ENCODE results near the gene AASS. TPM values are rescaled to one million over a fixed set of nuclear protein-coding genes. Genes with fewer than 3 reads are reported as not detected.

Gene AASS
- total and polyA plus RNA-seq, 2 of the 8 experiments (the other 6 are each of a cell fraction or from before 2014, with no cell fraction given) = 203 to 394 TPM

DNA sequence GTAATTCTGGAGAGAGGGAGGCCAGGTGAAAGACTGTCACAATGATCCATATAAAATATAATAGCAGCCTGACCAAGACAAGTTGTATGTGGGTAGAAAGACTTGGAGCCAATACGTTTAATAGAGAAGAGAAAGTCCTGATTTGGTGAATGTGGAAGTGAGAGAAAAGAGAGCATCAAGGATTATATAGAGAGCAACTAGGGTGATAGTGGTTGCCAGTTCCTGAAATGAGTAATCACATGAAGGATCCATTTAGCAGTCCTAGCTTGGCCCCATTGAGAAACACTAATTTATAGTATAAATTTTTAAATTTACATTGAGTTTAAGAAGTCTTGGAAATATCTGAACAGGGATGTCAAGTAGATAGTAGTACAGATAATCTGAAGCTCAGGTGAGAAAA is 74.0 kb downstream of the AASS start:
- H3K27ac ChIP-seq (ENCODE audit: low read depth, low read length) = no peak overlapping the region
- H3K23me2 ChIP-seq (ENCODE audit: low read depth, low read length) = no peaks in the 10 kb centered on the region
- no peak overlapping the region for H2AK5ac ChIP-seq (ENCODE audit: low read depth, low read length)
- H3K36me3 ChIP-seq (ENCODE audit: control insufficient read depth in 2 of 4, insufficient read depth in 4 of 4, low read length in 3 of 4) = peaks cover 0 to 13% (median 3%) of the 10 kb centered on the region in 4 experiments; a peak in 4 of 8 replicates
- no peak overlapping the region for H4K91ac ChIP-seq (replicated peaks; ENCODE audit: insufficient read length, low read length)
- CTCF ChIA-PET (ENCODE audit: partially characterized antibody) = interaction anchor here (2.1 kb wide), 1 partner anchor 23 kb away, joined by 8 read pairs; no protein-coding TSS in a partner anchor
- POLR2A ChIA-PET (ENCODE audit: partially characterized antibody) = interaction anchor here (1.2 kb wide), 1 partner anchor 18 kb away, joined by 4 read pairs; no protein-coding TSS in a partner anchor
- H3K4me1 ChIP-seq (replicated peaks in 1 of 4; ENCODE audit: control insufficient read depth in 3 of 4, insufficient read depth in 4 of 4, low read length in 3 of 4) = no peaks in the 10 kb centered on the region
- H4K20me1 ChIP-seq (replicated peaks in 1 of 2; ENCODE audit: control insufficient read depth in 1 of 2, insufficient read depth in 2 of 2, low read length in 2 of 2) = no peaks in the 10 kb centered on the region
- H3K9me3 ChIP-seq (ENCODE audit: insufficient read depth in 2 of 2, low read depth in 1 of 2, low read length in 1 of 2) = no peaks in the 10 kb centered on the region
- TF ChIP-seq USF2 (IDR thresholded peaks at IDR 0.05; ENCODE audit: low read length) (no peak), CHD2 (IDR thresholded peaks at IDR 0.05; ENCODE audit: low read length) (no peak), SIRT6 (IDR thresholded peaks at IDR 0.05; ENCODE audit: low read length) (no peak), NANOG (IDR thresholded peaks at IDR 0.05; ENCODE audit: insufficient read depth, low read depth, low read length, poor library complexity, severe bottlenecking) (no peak), SRF (IDR thresholded peaks at IDR 0.05; ENCODE audit: low read depth, low read length) (no peak), BCL11A (IDR thresholded peaks at IDR 0.05; ENCODE audit: low read depth in 2 of 2, low read length in 2 of 2) (no peak), TAF7 (optimal IDR thresholded peaks at IDR 0.05; ENCODE audit: borderline replicate concordance, low read depth, low read length) (no peak), ASH2L (IDR thresholded peaks at IDR 0.05; ENCODE audit: low read length) (no peak), EZH2 (IDR thresholded peaks at IDR 0.05; ENCODE audit: low read depth, low read length, severe bottlenecking) (no peak), SIX5 (IDR thresholded peaks at IDR 0.05; ENCODE audit: low read depth, low read length) (no peak)
- no peak overlapping the region for H3K9ac ChIP-seq (replicated peaks in 1 of 4; ENCODE audit: extremely low read depth in 1 of 4, low read depth in 3 of 4, low read length in 3 of 4)
- no peak overlapping the region for H4K5ac ChIP-seq (ENCODE audit: insufficient read length, low read depth, low read length)
- no peak overlapping the region for H2BK12ac ChIP-seq (ENCODE audit: low read depth, low read length)
- H3K4ac ChIP-seq (replicated peaks; ENCODE audit: insufficient read length, low read depth, low read length) = no peak overlapping the region
- no peak overlapping the region for H3K23ac ChIP-seq (ENCODE audit: insufficient read length)
- H3K14ac ChIP-seq (ENCODE audit: insufficient read length) = no peak overlapping the region
- 72% methylated on average over 1 of the region's 1 CpG; no CpG with 5 or more reads in 1 of the 2 experiments for WGBS, 2 experiments (ENCODE audit: extremely low coverage in 1 of 2, insufficient coverage in 1 of 2, insufficient read length in 1 of 2, insufficient replicate concordance in 2 of 2, low coverage in 1 of 2, low lambda C conversion rate in 2 of 2, missing lambda C conversion rate in 1 of 2)
- no peak overlapping the region for H2BK15ac ChIP-seq (ENCODE audit: low read length)
- no peak overlapping the region for H2AFZ ChIP-seq (ENCODE audit: low read length)
- no peaks in the 10 kb centered on the region for H3K79me2 ChIP-seq (ENCODE audit: control insufficient read depth in 1 of 2, insufficient read depth in 2 of 2, low read length in 2 of 2)
- FAIRE-seq = no peak
- H3K56ac ChIP-seq (replicated peaks; ENCODE audit: insufficient read length, low read depth, low read length) = no peak overlapping the region
- H3K18ac ChIP-seq (ENCODE audit: extremely low read depth, low read length) = no peak overlapping the region
- no peak overlapping the region for H3K4me2 ChIP-seq (ENCODE audit: insufficient read depth in 1 of 2, low read depth in 2 of 2, low read length in 2 of 2)
- H2BK5ac ChIP-seq (ENCODE audit: low read depth, low read length) = no peak overlapping the region
- no peak for DNase-seq (ENCODE audit: low read depth in 1 of 2, low spot score in 2 of 2)
- no peak overlapping the region for H2BK120ac ChIP-seq (replicated peaks; ENCODE audit: low read depth, low read length)
- H3K79me1 ChIP-seq (ENCODE audit: low read depth, low read length) = no peaks in the 10 kb centered on the region
- no peak overlapping the region for H3K4me3 ChIP-seq (ENCODE audit: extremely low read depth in 1 of 4, insufficient read depth in 2 of 4, low read depth in 3 of 4, low read length in 4 of 4)
- no peaks in the 10 kb centered on the region for H3K27me3 ChIP-seq (replicated peaks in 1 of 4; ENCODE audit: control insufficient read depth in 3 of 4, extremely low read depth in 1 of 4, insufficient read depth in 3 of 4, low read length in 3 of 4)
- H4K8ac ChIP-seq (ENCODE audit: extremely low read depth, insufficient read depth, low read length) = no peak overlapping the region
- no peak overlapping the region for H2BK20ac ChIP-seq (ENCODE audit: low read length)

Data from H1 (cell line).